Duodenal mucosa (tissue), 2 donors: ENCODE data around the gene MS4A18.
"Not testable (repeated sequence)": the region's sequence is repeated elsewhere in the genome, so short reads cannot be mapped to it uniquely, and the experiment has no call there.

ENCODE experiments used
- H3K27ac ChIP-seq: one replicate; pipeline ENCODE4 v1.7.0; 2013; ENCODE audit warnings: low read depth, low read length
- H3K27me3 ChIP-seq, 2 donors: one replicate each; pipeline ENCODE4 v1.7.0; 2013; ENCODE audit warnings: low read length in 2 of 2, control low read depth in 1 of 2; ENCODE audit not compliant: insufficient read depth in 2 of 2, control insufficient read depth in 1 of 2
- H3K36me3 ChIP-seq, 2 donors: one replicate each; pipeline ENCODE4 v1.7.0; 2013; ENCODE audit warnings: low read length in 2 of 2, control low read depth in 1 of 2; ENCODE audit not compliant: insufficient read depth in 2 of 2, control insufficient read depth in 1 of 2
- H3K4me1 ChIP-seq, 2 donors: one replicate each; pipeline ENCODE4 v1.7.0; 2013; ENCODE audit warnings: low read length in 2 of 2, control low read depth in 1 of 2; ENCODE audit not compliant: insufficient read depth in 2 of 2, control insufficient read depth in 1 of 2
- H3K4me3 ChIP-seq, 2 donors: one replicate each; pipeline ENCODE4 v1.7.0; 2013; ENCODE audit warnings: low read length in 2 of 2, low read depth in 1 of 2
- H3K9ac ChIP-seq, 2 donors: one replicate each; pipeline ENCODE4 v1.7.0; 2013; ENCODE audit warnings: low read length in 2 of 2, low read depth in 1 of 2
- H3K9me3 ChIP-seq, 2 donors: one replicate each; pipeline ENCODE4 v1.7.0; 2013; ENCODE audit warnings: low read length in 2 of 2, control low read depth in 1 of 2; ENCODE audit not compliant: control insufficient read depth in 1 of 2

Gene MS4A18

GRCh38 chr11:60724420-60724819 lies at the start of gene MS4A18:
Gene MS4A18 (plus strand): TSS chr11:60724720.
- Histone ChIP-seq H3K27ac (no peak within 1 kb of the TSS), H3K4me1 (peaks cover 12 to 13% of the 10 kb centered on the region in 2 donors), H3K4me3 (no peak within 1 kb of the TSS), H3K27me3 (peaks cover 0 to 6% of the 10 kb centered on the region in 2 donors), H3K9ac (no peak within 1 kb of the TSS), H3K36me3 (no peaks in the 10 kb centered on the region), H3K9me3 (no peaks in the 10 kb centered on the region)

- Histone ChIP-seq H3K9me3 (peaks cover 14 to 22% of the 10 kb centered on the region in 2 donors), H3K4me3 (peak overlapping the region in 1 of 2 donors; percentile 23)
- H3K27ac ChIP-seq, H3K9ac ChIP-seq, H3K4me1 ChIP-seq, H3K36me3 ChIP-seq, H3K27me3 ChIP-seq: not testable (repeated sequence)
Measured at GRCh38 chr11:60678231-60678630, 46.3 kb upstream of the MS4A18 start.

GRCh38 chr11:60679879-60680278 lies 44.6 kb upstream of the MS4A18 start:
- no peak overlapping the region for H3K9ac ChIP-seq
- H3K4me3 ChIP-seq, result no peak overlapping the region
- H3K36me3 ChIP-seq, result no peaks in the 10 kb centered on the region
- peaks cover 12 to 19% of the 10 kb centered on the region in 2 donors for H3K9me3 ChIP-seq
- no peak overlapping the region for H3K27ac ChIP-seq
- H3K27me3 ChIP-seq, result no peaks in the 10 kb centered on the region
- H3K4me1 ChIP-seq, result peaks cover 0 to 3% of the 10 kb centered on the region in 2 donors

GRCh38 chr11:60680455-60681119 lies 43.9 kb upstream of the MS4A18 start:
- Histone ChIP-seq H3K27ac (no peak overlapping the region), H3K36me3 (no peaks in the 10 kb centered on the region), H3K9me3 (peaks cover 12 to 19% of the 10 kb centered on the region in 2 donors), H3K4me1 (peaks cover 0 to 3% of the 10 kb centered on the region in 2 donors), H3K27me3 (no peaks in the 10 kb centered on the region), H3K9ac (no peak overlapping the region), H3K4me3 (no peak overlapping the region)

GRCh38 chr11:60684541-60684848 lies 40.0 kb upstream of the MS4A18 start:
- not testable (repeated sequence) for H3K27ac ChIP-seq, H3K4me3 ChIP-seq

GRCh38 chr11:60691661-60692060 lies 32.9 kb upstream of the MS4A18 start:
- peaks cover 8% of the 10 kb centered on the region in 2 donors for H3K4me1 ChIP-seq
- no peak overlapping the region for H3K4me3 ChIP-seq
- H3K27ac ChIP-seq, result no peak overlapping the region
- no peak overlapping the region for H3K9ac ChIP-seq
- H3K9me3 ChIP-seq, result no peaks in the 10 kb centered on the region
- H3K27me3 ChIP-seq, result no peaks in the 10 kb centered on the region
- H3K36me3 ChIP-seq, result no peaks in the 10 kb centered on the region

More at GRCh38 chr11:60684541-60684848, 40.0 kb upstream of the MS4A18 start:
- H3K9ac ChIP-seq, H3K9me3 ChIP-seq, H3K27me3 ChIP-seq, H3K36me3 ChIP-seq, H3K4me1 ChIP-seq: not testable (repeated sequence)

GRCh38 chr11:60699284-60699691 lies 25.2 kb upstream of the MS4A18 start, which contains the start of gene MS4A8:
Gene MS4A8 (plus strand): TSS chr11:60699612. CDS start chr11:60700861, 1,249 bp downstream.
- Histone ChIP-seq H3K4me3 (peak within 1 kb of the TSS; percentile 59 to 60), H3K27me3 (no peaks in the 10 kb centered on the region), H3K9ac (peak within 1 kb of the TSS; percentile 1 to 61), H3K4me1 (peaks cover 15 to 25% of the 10 kb centered on the region in 2 donors), H3K27ac (peak within 1 kb of the TSS; percentile 49), H3K36me3 (no peaks in the 10 kb centered on the region), H3K9me3 (no peaks in the 10 kb centered on the region)

GRCh38 chr11:60699936-60700335 lies 24.6 kb upstream of the MS4A18 start:
- Histone ChIP-seq H3K4me3 (peak overlapping the region; percentile 52 to 60), H3K27me3 (no peaks in the 10 kb centered on the region), H3K9me3 (no peaks in the 10 kb centered on the region), H3K4me1 (peaks cover 15 to 25% of the 10 kb centered on the region in 2 donors), H3K27ac (no peak overlapping the region), H3K36me3 (no peaks in the 10 kb centered on the region), H3K9ac (peak overlapping the region; percentile 1 to 61)

GRCh38 chr11:60700689-60701468 lies 23.6 kb upstream of the MS4A18 start:
- H3K9ac ChIP-seq, result peak overlapping the region; percentile 18 to 33
- H3K4me1 ChIP-seq, result peaks cover 15 to 25% of the 10 kb centered on the region in 2 donors
- peak overlapping the region; percentile 47 to 59 for H3K4me3 ChIP-seq
- H3K36me3 ChIP-seq, result no peaks in the 10 kb centered on the region
- no peak overlapping the region for H3K27ac ChIP-seq
- H3K9me3 ChIP-seq, result no peaks in the 10 kb centered on the region
- no peaks in the 10 kb centered on the region for H3K27me3 ChIP-seq

GRCh38 chr11:60701469-60701818 lies 23.1 kb upstream of the MS4A18 start:
- Histone ChIP-seq H3K9ac (peak overlapping the region; percentile 18 to 19), H3K4me1 (peaks cover 15 to 25% of the 10 kb centered on the region in 2 donors), H3K9me3 (no peaks in the 10 kb centered on the region), H3K4me3 (peak overlapping the region; percentile 47 to 59), H3K27me3 (no peaks in the 10 kb centered on the region), H3K27ac (no peak overlapping the region), H3K36me3 (no peaks in the 10 kb centered on the region)
